ENCODE results near the gene MAPK8IP3. TPM values are rescaled to one million over a fixed set of nuclear protein-coding genes. Genes with fewer than 3 reads are reported as not detected.

MAPK8IP3 gene
- total RNA-seq, 1 donor from 2014 or later, result 40.0 TPM

- DNase-seq (ENCODE audit: low read depth), result no peak
Measured at GRCh38 chr16:1741553-1742165, 35.7 kb downstream of the MAPK8IP3 start.

- no peak for DNase-seq (ENCODE audit: low read depth)
Measured at GRCh38 chr16:1743376-1744337, 37.7 kb downstream of the MAPK8IP3 start.

- no peak for DNase-seq (ENCODE audit: low read depth)
Measured at GRCh38 chr16:1744338-1744840, 38.4 kb downstream of the MAPK8IP3 start.

- DNase-seq (ENCODE audit: low read depth), result peak; percentile 20
Measured at GRCh38 chr16:1745181-1745899, 39.3 kb downstream of the MAPK8IP3 start.

- no peak for DNase-seq (ENCODE audit: low read depth)
Measured at GRCh38 chr16:1745900-1746692, 40.1 kb downstream of the MAPK8IP3 start.

- no peak for DNase-seq (ENCODE audit: low read depth)
Measured at GRCh38 chr16:1746693-1747195, 40.7 kb downstream of the MAPK8IP3 start.

GRCh38 chr16:1747934-1748333 is 41.9 kb downstream of the MAPK8IP3 start:
- DNase-seq (ENCODE audit: low read depth), result no peak

GRCh38 chr16:1749152-1750117 is 43.4 kb downstream of the MAPK8IP3 start:
- DNase-seq (ENCODE audit: low read depth), result no peak

- DNase-seq (ENCODE audit: low read depth), result no peak
Measured at GRCh38 chr16:1751946-1752345, 46.0 kb downstream of the MAPK8IP3 start.

- no peak for DNase-seq (ENCODE audit: low read depth)
Measured at GRCh38 chr16:1752853-1753252, 46.9 kb downstream of the MAPK8IP3 start.

- no peak for DNase-seq (ENCODE audit: low read depth)
Measured at GRCh38 chr16:1754204-1754603, 48.2 kb downstream of the MAPK8IP3 start.

GRCh38 chr16:1757714-1758461 is 51.9 kb downstream of the MAPK8IP3 start:
- no peak for DNase-seq (ENCODE audit: low read depth)

- DNase-seq (ENCODE audit: low read depth), result no peak
Measured at GRCh38 chr16:1758923-1759322, 52.9 kb downstream of the MAPK8IP3 start.

- no peak for DNase-seq (ENCODE audit: low read depth)
Measured at GRCh38 chr16:1759511-1759910, 53.5 kb downstream of the MAPK8IP3 start.

GRCh38 chr16:1760911-1761310 is 54.9 kb downstream of the MAPK8IP3 start:
- no peak for DNase-seq (ENCODE audit: low read depth)

GRCh38 chr16:1761751-1762150 is 55.8 kb downstream of the MAPK8IP3 start:
- no peak for DNase-seq (ENCODE audit: low read depth)

GRCh38 chr16:1762196-1762878 is 56.3 kb downstream of the MAPK8IP3 start:
- DNase-seq (ENCODE audit: low read depth), result no peak

- DNase-seq (ENCODE audit: low read depth), result no peak
Measured at GRCh38 chr16:1762879-1763520, 57.0 kb downstream of the MAPK8IP3 start.

Measured in renal cortical epithelial cell (primary cell).